K562 (cell line): ENCODE data around the gene RTBDN. TPM values are rescaled to one million over a fixed set of nuclear protein-coding genes. Genes with fewer than 3 reads are reported as not detected.

Source experiments
- ASH1L ChIP-seq: fragments of 450-650 bp; IDR thresholded peaks from 2 replicates; pipeline ENCODE4 v1.6.1; 2018; ENCODE audit warnings: borderline replicate concordance, mild to moderate bottlenecking, low read depth; ENCODE audit not compliant: partially characterized antibody
- DNMT1 ChIP-seq: fragments of 450-650 bp; IDR thresholded peaks from 2 replicates; pipeline ENCODE4 v1.6.1; 2016; ENCODE audit warnings: antibody characterized with exemption, mild to moderate bottlenecking
- PBX2 ChIP-seq, 2 experiments: IDR thresholded peaks in 1 of 2; conservative IDR thresholded peaks in 1 of 2; 2 replicates each; pipeline ENCODE4 v1.6.1; 2016; ENCODE audit warnings: low read depth in 2 of 2, mild to moderate bottlenecking in 1 of 2, missing compliant biosample characterization in 1 of 2, missing genetic modification characterization in 1 of 2, moderate library complexity in 1 of 2
- PTBP1 ChIP-seq: fragments of 200-400 bp; formaldehyde crosslinking; IDR thresholded peaks from 2 replicates; pipeline ENCODE4 v1.6.1; 2017; ENCODE audit warnings: low read depth, low read length
- TAF7 ChIP-seq: fragments of 450-650 bp; IDR thresholded peaks from 2 replicates; pipeline ENCODE4 v1.6.1; 2016; ENCODE audit warnings: missing genetic modification characterization, missing compliant biosample characterization
- ZFX ChIP-seq: sonication (generic); formaldehyde crosslinking; IDR thresholded peaks from 2 replicates; pipeline ENCODE4 v1.8.0; 2022; ENCODE audit warnings: mild to moderate bottlenecking, missing genetic modification reagents, moderate library complexity
- ZNF224 ChIP-seq: sonication (generic); formaldehyde crosslinking; IDR thresholded peaks from 2 replicates; pipeline ENCODE4 v1.8.0; 2022; ENCODE audit warnings: mild to moderate bottlenecking, missing genetic modification reagents
- ZNF696 ChIP-seq: fragments of 250-450 bp; sonication (Bioruptor Pico); conservative IDR thresholded peaks from 2 replicates; pipeline ENCODE4 v1.4.0; 2020; ENCODE audit warnings: mild to moderate bottlenecking, moderate library complexity
- ZNF780A ChIP-seq: fragments of 250-450 bp; sonication (Bioruptor Pico); IDR thresholded peaks from 2 replicates; pipeline ENCODE4 v1.5.0; 2021; ENCODE audit warnings: mild to moderate bottlenecking
- polyA plus RNA-seq, 8 experiments: library from polyadenylated mRNA; depleted of rRNA in 4 of 8; stranded (reverse) in 5 of 8; unstranded in 3 of 8; fragments of >200 nt; fragmentation: Nextera tagmentation in 2 of 8; fragmentation: Illumina TruSeq in 1 of 8; extraction: Ambion mirVana in 2 of 8; extraction: Trizol in 1 of 8; gene quantifications; 2 replicates each; pipeline versions ENCODE4 v1.2.1 to v1.2.3, GENCODE V29; 2011 to 2014; ENCODE audit warnings: inconsistent platforms in 1 of 8, missing spikeins in 1 of 8
- total RNA-seq, 7 experiments: library from RNA; depleted of rRNA in 6 of 7; stranded (reverse); fragments of >200 nt in 6 of 7; fragmentation: Illumina TruSeq in 2 of 7; extraction: Trizol in 2 of 7; gene quantifications; 2 replicates each; pipeline versions ENCODE4 v1.2.1 to v1.2.3, GENCODE V29; 2011 to 2021; ENCODE audit warnings: low replicate concordance in 1 of 7
- TF ChIP-seq, protein P1 (sequence below), 3 experiments: fragments of 200-800 bp in 1 of 3; sonication (Bioruptor generic) in 1 of 3; sonication (generic) in 1 of 3; formaldehyde crosslinking in 1 of 3; IDR thresholded peaks; 2 replicates each; pipeline versions ENCODE4 v1.6.1 to v1.8.0; 2016 to 2022; ENCODE audit warnings: mild to moderate bottlenecking in 2 of 3, missing compliant biosample characterization in 2 of 3, missing genetic modification characterization in 2 of 3, missing genetic modification reagents in 1 of 3
- TF ChIP-seq, protein P2 (sequence below): IDR thresholded peaks from 2 replicates; pipeline ENCODE4 v1.6.1; 2011; ENCODE audit not compliant: insufficient read length; ENCODE audit errors: extremely low read depth
- TF ChIP-seq, protein P3 (sequence below): fragments of 150-350 bp; conservative IDR thresholded peaks from 2 replicates; pipeline ENCODE4 v1.6.1; 2014; ENCODE audit warnings: low read length
- TF ChIP-seq, protein P4 (sequence below): conservative IDR thresholded peaks from 2 replicates; pipeline ENCODE4 v1.6.1; 2011; ENCODE audit warnings: low read depth, mild to moderate bottlenecking, low read length; ENCODE audit not compliant: control insufficient read depth

The RTBDN gene
- total and polyA plus RNA-seq, 9 of the 15 experiments (the other 6 are each of a cell fraction or from before 2014, with no cell fraction given): 0.20 to 2.3 (median 0.72) TPM; not detected in 1

GRCh38 chr19:12840091-12841079 is 6.0 kb upstream of the RTBDN start (continued):
- TF ChIP-seq ZNF780A (CRISPR knock-in tag) (no peak), PBX2 (CRISPR knock-in tag; IDR thresholded peaks at IDR 0.05; ENCODE audit: low read depth) (no peak), PBX2 (tag; conservative IDR thresholded peaks at IDR 0.05; ENCODE audit: low read depth) (no peak), ZFX (CRISPR knock-in tag) (no peak), PTBP1 (no peak), ASH1L (no peak), ZNF224 (CRISPR knock-in tag) (no peak), ZNF696 (CRISPR knock-in tag) (no peak), DNMT1 (no peak), TAF7 (tag) (no peak)
- TF ChIP-seq, protein P1, sequence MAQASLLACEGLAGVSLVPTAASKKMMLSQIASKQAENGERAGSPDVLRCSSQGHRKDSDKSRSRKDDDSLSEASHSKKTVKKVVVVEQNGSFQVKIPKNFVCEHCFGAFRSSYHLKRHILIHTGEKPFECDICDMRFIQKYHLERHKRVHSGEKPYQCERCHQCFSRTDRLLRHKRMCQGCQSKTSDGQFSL (CRISPR knock-in tag; IDR thresholded peaks at IDR 0.05): no peak
- TF ChIP-seq, protein P1 (tag; IDR thresholded peaks at IDR 0.05): no peak
- TF ChIP-seq, protein P2, sequence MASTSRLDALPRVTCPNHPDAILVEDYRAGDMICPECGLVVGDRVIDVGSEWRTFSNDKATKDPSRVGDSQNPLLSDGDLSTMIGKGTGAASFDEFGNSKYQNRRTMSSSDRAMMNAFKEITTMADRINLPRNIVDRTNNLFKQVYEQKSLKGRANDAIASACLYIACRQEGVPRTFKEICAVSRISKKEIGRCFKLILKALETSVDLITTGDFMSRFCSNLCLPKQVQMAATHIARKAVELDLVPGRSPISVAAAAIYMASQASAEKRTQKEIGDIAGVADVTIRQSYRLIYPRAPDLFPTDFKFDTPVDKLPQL: no peak
- TF ChIP-seq, protein P3, sequence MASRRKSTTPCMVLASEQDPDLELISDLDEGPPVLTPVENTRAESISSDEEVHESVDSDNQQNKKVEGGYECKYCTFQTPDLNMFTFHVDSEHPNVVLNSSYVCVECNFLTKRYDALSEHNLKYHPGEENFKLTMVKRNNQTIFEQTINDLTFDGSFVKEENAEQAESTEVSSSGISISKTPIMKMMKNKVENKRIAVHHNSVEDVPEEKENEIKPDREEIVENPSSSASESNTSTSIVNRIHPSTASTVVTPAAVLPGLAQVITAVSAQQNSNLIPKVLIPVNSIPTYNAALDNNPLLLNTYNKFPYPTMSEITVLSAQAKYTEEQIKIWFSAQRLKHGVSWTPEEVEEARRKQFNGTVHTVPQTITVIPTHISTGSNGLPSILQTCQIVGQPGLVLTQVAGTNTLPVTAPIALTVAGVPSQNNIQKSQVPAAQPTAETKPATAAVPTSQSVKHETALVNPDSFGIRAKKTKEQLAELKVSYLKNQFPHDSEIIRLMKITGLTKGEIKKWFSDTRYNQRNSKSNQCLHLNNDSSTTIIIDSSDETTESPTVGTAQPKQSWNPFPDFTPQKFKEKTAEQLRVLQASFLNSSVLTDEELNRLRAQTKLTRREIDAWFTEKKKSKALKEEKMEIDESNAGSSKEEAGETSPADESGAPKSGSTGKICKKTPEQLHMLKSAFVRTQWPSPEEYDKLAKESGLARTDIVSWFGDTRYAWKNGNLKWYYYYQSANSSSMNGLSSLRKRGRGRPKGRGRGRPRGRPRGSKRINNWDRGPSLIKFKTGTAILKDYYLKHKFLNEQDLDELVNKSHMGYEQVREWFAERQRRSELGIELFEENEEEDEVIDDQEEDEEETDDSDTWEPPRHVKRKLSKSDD: no peak
- TF ChIP-seq, protein P4, sequence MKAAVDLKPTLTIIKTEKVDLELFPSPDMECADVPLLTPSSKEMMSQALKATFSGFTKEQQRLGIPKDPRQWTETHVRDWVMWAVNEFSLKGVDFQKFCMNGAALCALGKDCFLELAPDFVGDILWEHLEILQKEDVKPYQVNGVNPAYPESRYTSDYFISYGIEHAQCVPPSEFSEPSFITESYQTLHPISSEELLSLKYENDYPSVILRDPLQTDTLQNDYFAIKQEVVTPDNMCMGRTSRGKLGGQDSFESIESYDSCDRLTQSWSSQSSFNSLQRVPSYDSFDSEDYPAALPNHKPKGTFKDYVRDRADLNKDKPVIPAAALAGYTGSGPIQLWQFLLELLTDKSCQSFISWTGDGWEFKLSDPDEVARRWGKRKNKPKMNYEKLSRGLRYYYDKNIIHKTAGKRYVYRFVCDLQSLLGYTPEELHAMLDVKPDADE: 0 out of 2 replicates have a peak, but pooled peaks have one; percentile 46
